NK-92 (cell line): ENCODE data around the gene RELCH.
"Not testable (repeated sequence)": the region's sequence is repeated elsewhere in the genome, so short reads cannot be mapped to it uniquely, and the experiment has no call there.

Source experiments
- DNase-seq: peaks from one replicate; lab custom pipeline; 2025; ENCODE audit not compliant: unreplicated experiment; lab: John Stamatoyannopoulos, UW

Gene RELCH, protein sequence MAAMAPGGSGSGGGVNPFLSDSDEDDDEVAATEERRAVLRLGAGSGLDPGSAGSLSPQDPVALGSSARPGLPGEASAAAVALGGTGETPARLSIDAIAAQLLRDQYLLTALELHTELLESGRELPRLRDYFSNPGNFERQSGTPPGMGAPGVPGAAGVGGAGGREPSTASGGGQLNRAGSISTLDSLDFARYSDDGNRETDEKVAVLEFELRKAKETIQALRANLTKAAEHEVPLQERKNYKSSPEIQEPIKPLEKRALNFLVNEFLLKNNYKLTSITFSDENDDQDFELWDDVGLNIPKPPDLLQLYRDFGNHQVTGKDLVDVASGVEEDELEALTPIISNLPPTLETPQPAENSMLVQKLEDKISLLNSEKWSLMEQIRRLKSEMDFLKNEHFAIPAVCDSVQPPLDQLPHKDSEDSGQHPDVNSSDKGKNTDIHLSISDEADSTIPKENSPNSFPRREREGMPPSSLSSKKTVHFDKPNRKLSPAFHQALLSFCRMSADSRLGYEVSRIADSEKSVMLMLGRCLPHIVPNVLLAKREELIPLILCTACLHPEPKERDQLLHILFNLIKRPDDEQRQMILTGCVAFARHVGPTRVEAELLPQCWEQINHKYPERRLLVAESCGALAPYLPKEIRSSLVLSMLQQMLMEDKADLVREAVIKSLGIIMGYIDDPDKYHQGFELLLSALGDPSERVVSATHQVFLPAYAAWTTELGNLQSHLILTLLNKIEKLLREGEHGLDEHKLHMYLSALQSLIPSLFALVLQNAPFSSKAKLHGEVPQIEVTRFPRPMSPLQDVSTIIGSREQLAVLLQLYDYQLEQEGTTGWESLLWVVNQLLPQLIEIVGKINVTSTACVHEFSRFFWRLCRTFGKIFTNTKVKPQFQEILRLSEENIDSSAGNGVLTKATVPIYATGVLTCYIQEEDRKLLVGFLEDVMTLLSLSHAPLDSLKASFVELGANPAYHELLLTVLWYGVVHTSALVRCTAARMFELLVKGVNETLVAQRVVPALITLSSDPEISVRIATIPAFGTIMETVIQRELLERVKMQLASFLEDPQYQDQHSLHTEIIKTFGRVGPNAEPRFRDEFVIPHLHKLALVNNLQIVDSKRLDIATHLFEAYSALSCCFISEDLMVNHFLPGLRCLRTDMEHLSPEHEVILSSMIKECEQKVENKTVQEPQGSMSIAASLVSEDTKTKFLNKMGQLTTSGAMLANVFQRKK

DNA sequence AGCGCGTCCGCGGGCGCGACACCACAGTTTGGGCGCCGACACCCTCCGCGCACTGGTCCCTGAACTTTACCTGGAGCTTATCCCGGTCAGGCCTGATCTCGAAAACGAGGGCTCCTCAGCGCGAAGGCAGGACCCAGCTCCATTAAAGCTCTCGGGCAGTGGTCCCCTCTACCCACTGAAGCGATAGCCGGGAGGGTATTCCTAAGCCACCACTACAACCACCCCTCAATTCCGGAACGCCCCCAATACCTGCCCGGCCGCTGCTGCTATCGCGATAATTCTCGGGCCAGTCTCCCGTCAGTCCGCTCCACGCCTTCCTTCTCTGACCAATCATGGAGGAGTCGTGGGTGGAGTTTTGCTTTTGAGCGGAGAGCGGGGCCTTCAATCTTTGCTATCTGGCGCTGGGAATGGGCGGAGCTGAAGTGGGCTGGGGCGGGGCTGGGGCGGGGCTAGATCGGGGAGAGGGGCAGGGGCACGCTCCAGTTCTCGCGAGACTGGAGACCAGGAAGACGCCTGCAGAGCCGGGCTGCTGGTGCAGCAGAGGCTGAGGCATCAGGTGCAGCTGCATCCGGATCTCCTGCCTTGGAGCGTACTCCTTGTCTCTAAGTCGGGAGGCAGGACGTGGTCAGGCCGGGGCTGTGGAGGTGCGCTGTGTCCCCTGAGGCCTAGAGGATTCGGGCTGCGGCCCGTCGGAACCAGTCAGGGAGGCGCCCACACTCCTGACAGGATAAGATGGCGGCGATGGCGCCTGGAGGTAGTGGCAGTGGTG, at the start of gene RELCH, which contains the start of gene PIGN:
Gene RELCH (plus strand): TSS at position 482 of the 769 bp plus-strand sequence. CDS start 251 bp downstream, at position 733.
Gene PIGN (minus strand): TSS at position 283 of the 769 bp plus-strand sequence. CDS start 25,703 bp downstream, outside the sequence.
- peak; percentile 87 for DNase-seq

DNA sequence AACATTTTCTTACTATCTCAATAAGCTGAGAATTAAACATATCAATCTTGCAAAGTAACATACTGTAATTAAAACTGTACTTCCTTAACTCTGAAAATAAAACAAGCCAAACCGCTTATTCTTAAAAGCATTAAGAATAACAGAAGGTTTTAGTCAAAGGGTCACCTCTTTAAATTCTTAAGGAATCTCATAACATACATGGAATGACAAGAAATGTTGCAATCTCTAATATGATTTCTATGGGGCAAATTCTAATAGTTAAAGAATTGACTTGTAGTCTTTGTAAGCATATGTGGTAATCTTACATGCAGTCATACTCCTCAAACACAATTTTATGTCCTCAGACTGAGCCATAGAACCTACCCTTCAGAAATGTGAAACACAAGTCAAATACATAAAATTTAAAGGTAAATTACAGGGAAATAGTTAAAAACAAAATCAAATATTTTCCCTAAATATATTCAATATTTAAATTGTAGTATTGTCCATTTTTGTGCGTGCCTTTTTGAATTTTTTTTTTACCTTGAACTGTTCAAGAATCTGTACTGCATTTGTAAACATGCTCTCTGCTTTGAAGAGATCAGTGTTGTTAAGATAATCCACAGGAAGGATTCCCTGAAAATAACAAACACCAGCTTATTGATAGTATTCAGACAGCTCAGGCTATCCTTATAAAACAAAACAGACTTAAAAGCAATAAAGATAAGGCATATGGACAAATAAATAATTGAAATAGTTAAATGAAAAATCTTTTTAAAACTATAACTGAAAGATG, 48.4 kb upstream of the RELCH start:
- DNase-seq: no peak

DNA sequence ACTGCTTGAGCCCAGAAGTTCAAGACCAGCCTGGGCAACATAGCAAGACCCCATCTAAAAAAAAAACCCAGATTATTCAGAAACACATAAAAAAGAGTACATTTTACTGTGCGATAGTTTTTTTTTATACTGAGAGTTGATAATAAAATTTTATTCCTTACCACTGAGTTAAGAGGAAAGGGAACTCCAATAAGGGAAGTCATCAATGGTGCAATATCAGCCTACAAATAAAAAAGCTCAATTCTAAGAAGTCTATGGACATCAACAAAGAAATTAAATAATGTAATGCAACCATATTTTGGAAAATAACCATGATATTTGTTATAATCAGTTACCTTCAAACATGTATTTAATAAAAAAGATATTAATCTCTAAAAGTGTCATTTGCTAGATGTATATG, 46.8 kb upstream of the RELCH start:
- no peak for DNase-seq

DNA sequence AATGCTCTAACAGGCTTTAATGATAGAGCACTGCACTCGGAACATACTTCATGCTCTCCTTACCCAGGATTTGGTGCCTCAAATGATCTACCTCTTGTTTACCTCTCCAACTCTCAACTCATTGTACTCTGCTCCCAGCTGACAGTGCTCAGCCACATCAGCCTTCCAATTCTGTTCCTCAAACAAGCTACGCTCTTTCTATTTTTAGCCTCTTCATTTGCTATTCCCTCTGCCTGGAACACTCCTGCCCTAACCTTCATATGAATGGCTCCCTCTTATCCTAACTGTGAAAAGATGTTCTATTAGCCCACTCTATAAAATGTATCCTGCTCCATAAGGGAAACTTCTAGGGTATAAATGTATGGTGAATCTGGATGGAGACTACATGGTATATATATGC, 42.7 kb upstream of the RELCH start:
- DNase-seq: no peak

DNA sequence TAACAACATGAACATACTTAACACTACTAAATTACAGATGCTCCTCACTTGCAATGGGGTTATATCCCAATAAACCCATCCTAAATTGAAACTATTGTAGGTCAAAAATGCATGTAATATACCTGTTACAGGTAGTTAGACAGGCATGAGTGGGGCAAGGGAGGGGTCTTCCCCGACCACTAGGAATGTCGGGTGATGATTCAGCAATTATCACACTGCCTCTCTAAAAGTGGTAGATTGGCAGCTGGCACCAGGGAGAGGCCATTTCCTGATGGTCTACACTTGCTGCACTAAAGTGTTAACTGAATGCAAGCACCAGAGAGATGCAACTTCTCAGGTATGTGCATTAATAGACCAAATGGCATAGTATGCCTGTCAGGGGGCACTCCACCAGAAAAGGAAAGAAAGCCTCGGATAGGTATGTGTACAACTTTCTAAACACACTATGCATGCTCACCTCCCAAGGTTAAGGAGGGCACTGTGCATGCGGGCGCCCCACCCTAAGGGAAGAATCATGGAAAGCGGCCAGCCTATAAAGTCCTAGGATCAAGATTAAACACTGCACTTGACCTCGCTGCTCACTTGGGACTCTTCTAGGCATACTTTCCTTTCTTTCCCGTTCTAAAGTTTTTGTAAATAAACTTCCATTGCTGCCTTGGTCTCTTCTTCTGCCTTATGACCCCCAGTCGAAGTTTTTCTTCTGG, 35.8 kb upstream of the RELCH start:
- DNase-seq: no peak

DNA sequence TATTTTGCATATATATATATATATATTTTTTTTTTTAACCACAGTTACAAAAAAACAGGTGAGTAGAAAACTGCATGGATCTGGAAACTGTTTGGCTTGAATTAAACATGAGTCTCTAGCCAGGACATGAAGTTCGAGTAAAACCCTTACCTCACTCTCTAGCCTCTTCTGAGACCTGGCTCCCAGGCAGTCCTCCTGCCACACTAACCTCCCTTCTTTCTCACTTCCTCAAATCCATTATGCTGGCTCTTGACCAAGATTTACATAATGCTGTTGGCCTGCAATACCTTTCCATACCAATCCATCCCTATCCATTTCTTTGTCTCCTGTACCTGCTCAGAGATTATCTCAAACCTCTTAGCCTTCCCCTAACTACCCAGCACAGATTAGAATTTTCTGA, 34.2 kb upstream of the RELCH start:
- DNase-seq: no peak

DNA sequence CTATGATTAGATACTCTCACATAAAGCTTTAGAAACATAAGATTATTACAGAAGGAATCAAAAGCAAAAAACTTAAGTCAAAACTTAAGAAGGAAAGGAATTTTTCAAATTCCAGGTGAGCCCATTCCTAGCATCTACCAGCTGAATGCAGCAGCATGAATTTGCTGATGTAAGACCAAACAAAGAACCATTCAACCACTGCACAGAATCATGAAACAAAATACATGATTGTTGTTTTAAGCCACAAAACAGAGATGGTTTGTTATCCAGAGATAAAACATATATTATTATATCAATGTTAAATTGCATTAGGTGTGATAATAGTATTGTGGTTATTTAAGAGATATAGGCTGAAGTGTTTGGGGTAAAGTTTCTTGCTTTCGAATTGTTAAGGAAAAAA, 29.2 kb upstream of the RELCH start:
- no peak for DNase-seq

DNA sequence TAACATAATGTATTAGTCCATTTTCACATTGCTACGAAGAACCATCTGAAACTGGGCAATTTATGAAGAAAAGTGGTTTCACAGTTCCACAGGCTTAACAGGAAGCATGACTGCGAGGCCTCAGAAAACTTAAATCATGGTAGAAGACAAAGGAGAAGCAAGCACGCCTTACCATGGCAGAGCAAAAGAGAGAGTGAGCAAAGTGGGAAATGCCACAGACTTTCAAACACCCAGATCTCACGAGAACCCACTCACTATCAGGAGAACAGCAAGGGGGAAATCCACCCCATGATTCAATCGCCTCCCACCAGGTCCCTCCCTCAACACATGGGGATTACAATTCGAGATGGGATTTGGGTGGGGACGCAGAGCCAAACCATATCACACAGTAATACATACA, 22.7 kb upstream of the RELCH start:
- no peak for DNase-seq

DNA sequence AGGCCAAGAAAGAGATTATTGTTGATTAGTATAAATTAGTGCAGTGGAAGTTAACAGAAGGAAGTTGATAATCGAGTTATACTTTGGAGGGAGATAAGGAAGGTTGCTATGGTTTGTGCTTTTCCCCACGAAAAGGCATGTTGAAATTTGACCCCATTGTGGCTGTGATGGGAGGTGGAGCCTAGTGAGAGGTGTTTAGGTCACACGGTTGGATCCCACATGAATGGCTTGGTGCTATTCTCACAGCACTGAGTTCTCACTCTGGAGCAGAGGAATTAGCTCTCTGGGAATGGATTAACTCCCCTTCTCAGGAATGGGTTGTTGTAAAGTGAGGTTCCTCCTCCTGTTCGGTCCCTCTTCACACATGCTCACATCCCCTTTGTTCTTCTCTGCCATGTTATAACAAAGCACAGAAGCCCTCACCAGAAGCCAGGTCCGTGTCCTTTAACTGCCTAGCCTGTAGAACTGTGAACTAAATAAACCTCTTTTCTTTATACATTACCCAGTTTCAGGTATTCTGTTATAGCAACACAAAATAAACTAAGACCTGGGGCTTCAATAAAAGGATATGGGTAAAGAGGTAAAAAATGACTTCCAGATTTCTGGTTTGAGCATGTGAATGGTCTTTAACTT, 22.1 kb upstream of the RELCH start:
- DNase-seq: no peak

DNA sequence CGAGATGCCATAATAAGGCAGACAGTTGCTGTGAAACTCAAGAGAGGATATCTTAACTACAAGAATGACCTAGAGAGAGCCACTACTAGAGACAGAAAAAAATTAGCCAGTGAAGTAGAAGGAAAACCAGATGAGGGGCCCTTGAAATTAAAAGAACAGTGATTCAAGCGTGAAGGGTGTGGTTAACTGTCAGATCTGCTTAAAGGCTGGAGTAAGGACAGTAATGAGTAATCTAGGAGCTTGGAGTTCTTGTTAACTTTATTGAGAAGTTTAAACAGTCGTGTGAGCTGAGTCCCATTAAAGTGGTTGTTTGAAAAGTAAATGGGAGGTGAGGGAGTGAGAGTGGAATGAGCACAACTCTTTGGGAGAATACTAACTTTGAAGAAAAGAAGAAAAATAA, 21.5 kb upstream of the RELCH start:
- no peak for DNase-seq

DNA sequence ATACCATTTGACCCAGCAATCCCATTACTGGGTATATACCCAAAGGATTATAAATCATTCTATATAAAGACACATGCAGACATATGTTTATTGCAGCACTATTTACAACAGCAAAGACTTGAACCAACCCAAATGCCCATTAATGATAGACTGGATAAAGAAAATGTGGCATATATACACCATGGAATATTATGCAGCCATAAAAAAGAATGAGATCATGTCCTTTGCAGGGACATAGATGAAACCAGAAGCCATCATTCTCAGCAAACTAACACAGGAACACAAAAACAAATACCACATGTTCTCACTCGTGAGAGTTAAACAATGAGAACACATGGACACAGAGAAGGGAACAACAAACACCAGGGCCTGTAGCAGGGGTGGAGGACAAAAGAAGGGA, 20.5 kb upstream of the RELCH start:
- DNase-seq: not testable (repeated sequence)

DNA sequence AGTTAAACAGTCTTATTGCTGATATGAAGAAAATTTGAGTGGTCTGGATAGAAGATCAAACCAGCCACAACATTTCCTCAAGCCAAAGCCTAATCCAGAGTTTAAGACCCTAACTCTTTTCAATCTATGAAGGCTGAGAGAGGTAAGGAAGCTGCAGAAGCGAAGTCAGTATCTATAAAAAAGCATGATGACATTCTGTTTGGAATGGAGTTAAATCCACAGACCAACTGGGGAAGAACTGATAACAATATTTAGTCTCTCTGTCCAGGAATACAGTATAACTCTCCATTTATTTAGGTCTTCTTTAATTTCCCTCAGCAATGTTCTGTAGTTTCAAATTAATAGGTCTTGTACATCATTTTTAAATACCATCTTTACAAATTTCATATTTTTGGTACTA, 16.2 kb upstream of the RELCH start:
- no peak for DNase-seq

DNA sequence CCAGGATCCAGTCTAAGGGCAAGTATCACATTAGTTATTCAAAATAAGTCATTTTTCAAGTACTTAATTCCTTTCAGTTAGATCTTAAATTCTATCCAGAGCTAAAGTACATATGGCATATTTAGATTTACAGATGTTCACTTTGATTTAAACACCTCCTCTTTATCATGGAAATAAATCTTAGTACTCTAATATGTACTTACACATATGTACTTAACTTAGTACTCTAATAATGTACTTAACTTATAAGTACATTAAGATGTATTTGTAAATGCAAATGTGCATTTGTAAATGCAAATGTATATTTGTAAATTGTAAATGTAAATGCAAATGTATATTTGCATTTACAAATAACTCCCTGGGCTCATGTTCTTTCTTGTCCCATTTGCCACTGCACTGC, 14.8 kb upstream of the RELCH start:
- no peak for DNase-seq

DNA sequence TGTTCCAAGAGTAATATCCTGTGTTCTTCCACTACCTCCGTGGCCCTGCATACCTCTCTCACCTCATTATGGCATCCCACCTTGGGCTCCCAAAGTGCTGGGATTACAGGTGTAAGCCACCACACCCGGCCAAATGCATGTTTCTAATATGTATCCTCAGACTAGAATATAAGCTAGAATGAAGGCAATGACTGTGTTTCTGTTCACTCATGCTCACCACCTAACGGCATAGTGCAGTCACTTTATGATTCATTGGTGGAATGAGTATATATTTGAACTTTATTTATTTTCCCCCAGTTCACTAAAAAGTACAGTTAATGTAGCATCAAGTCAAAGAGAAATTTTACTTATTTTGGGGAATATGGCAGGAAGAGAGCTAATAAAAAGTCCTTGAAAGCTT, 11.5 kb upstream of the RELCH start:
- DNase-seq: no peak

DNA sequence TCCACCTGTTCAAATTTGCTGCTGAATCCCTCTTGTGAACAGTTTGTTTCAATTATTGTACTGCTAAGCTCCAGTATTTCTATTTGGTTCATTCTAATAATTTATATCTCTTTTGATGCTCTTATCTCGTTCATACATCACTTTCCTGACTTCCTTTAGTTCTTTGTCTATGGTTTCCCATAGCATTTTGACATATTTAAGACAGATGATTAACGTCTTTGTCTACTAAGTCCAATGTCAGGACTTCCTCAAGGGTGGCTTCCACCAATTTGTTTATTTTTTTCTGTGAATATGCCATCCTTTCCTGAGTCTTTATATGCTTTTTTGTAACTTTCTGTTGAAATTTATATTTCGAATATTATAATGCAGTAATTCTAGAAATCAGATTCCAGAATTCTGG, 9.8 kb upstream of the RELCH start:
- DNase-seq: no peak

DNA sequence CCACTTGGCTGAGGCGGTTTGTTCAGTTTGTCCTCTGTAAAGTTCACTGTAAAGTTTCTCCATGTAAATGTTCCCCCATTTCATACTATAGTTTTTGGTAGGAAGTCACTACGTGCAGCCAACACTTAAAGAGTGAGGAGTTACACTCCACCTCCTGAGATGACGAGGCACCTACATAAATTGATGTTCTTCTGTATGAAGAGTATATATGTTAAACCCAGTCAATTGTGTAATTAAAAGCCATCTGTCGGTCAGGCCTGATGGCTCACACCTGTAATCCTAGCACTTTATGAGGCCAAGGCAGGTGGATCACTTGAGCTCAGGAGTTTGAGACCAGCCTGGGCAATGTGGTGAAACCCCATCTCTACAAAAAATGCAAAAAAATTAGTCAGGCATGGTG, 7.8 kb upstream of the RELCH start:
- DNase-seq: no peak

DNA sequence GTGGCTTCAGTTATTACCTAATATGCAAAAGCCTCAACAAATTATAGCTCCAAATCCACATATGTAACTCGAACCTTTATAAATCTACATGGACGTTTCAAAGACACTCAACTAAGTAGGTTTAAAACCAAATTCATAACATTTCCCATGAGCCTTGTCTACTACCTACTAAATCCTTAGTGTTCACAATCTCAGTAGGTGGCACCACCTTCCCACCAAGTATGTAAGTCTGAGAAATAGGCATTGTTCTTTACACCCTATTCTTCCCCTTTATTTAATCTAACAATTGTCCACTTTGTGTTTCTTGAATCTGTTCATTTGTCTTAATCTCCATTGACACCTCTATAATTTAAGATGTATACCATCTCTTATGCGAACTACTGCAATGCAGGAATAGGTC, 4.8 kb upstream of the RELCH start:
- DNase-seq: no peak

DNA sequence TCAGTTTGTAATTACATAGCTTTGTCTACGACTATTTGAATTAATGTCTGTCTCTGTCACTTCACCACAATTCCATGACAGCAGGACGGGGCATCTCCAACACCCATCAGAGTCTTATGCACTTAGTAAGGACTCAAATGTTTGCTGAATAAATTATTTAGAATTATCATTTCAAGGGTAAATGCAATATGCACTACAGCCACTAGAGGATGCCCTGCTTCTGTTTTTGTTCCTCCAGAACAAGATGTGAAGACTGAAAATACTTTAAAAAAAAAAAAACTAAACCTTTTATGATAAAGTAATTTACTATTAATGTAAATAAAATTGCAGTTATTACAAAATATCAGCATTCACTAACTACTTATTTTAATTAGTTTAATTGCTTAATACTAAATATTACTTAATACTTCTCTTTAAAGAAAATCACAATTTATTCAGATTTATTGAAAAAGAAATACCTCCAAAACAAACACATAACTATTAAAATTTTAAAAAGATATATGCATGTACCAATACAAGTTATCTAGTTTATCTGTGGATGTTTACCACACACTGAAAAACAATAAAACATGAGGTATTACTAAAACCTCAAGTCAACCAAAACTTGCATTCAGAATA, 3.4 kb upstream of the RELCH start:
- DNase-seq: no peak

DNA sequence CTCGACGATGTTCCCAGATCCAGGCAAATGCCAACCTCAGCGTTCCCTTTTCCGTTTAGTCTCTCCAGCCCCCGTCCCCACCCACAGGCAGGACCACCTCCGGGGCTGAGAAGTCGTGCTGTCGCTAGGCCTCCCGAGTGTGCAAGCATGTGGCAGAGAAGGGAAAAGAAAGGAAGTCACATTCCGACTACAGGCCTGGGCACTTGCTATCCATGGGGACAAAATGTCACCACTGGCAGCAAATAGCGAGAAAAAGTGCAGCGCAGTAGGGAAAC, 619 bp upstream of the RELCH start:
- no peak for DNase-seq
